Measurements from ENCODE around the gene HERC5.

Gene HERC5

DNA sequence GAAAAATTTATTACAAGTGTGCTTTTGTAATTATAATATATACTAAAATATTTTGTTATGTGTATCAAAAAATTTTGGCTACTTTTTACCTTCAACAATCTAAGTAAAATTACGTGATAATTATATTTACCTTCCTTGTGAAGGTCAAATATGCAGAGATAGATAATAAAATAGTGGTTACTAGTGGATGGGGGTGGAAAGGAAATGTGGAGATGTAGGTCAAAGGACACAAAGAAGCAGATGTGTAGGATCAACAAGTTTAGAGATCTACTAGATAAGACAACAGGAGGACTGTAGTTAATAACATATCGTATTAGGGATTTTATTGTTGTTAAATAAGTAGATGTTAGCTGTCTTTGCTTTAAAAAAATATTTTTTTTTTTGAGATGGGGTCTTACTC lies 21.3 kb downstream of the HERC5 start:
- H3K4me3 ChIP-seq (ENCODE audit: low read depth, low read length) = no peak overlapping the region
- H3K36me3 ChIP-seq (ENCODE audit: control insufficient read depth, insufficient read depth, low read length) = 0 out of 2 replicates have a peak, but pooled peaks cover 5% of the 10 kb centered on the region
- H3K27ac ChIP-seq (ENCODE audit: low read depth, low read length) = no peak overlapping the region
- H3K9me3 ChIP-seq (ENCODE audit: control insufficient read depth, insufficient read depth, low read depth, low read length) = no peaks in the 10 kb centered on the region
- no peaks in the 10 kb centered on the region for H3K4me1 ChIP-seq (ENCODE audit: control insufficient read depth, insufficient read depth, low read length)
- no peaks in the 10 kb centered on the region for H3K27me3 ChIP-seq (ENCODE audit: control insufficient read depth, insufficient read depth, low read length)
- H3K9ac ChIP-seq (ENCODE audit: low read length) = no peak overlapping the region

DNA sequence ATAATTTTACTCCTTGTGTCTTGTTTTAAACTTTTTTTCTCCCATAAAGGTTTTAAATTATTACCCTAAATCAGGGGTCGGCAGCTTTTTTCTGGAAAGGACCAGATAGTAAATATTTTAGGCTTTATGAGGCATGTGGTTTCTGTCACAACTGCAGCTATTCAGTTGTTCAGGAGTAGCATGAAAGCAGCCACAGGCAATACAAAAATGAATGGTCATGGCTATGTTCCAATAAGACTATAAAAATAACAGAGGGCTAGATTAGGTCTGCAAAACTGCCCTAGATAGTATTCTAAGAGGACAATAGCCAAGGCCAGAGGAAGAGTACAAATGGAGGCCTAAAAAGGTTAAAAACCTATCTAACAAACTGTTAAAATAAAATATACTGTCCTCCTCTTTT lies 24.6 kb downstream of the HERC5 start:
- Histone ChIP-seq H3K27ac (ENCODE audit: low read depth, low read length) (no peak overlapping the region), H3K9me3 (ENCODE audit: control insufficient read depth, insufficient read depth, low read depth, low read length) (no peaks in the 10 kb centered on the region), H3K27me3 (ENCODE audit: control insufficient read depth, insufficient read depth, low read length) (no peaks in the 10 kb centered on the region), H3K4me1 (ENCODE audit: control insufficient read depth, insufficient read depth, low read length) (no peaks in the 10 kb centered on the region), H3K4me3 (ENCODE audit: low read depth, low read length) (no peak overlapping the region), H3K36me3 (ENCODE audit: control insufficient read depth, insufficient read depth, low read length) (no peaks in the 10 kb centered on the region), H3K9ac (ENCODE audit: low read length) (no peak overlapping the region)

DNA sequence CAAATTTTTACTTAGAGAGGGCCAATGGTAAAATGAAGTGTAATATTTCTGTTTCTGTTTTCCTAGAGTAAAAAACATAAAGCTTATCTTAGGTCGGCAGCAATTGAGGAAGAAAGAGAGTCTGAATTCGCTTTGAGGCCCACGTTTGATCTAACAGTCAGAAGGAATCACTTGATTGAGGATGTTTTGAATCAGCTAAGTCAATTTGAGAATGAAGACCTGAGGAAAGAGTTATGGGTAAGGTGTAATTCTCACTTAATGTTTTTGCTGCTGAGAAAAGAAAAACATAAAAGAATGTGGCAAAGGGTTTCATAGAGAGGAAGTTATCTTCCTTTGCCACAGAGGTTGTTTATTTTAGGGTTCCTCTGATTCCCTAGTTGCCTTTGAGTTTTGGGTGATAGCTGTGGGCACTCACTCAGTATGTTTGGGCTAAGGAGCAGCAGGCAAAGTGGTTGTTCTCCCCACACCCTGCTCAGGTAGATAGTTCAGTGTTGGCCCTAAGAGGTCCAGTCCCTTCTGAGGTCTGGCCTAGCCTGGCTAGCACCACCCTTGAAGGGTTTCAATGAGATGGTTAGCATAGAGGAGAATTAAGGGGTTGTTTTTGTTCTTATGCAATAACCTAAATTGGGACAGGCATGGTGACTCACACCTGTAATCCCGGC lies 32.3 kb downstream of the HERC5 start:
- Histone ChIP-seq H3K4me1 (ENCODE audit: control insufficient read depth, insufficient read depth, low read length) (no peaks in the 10 kb centered on the region), H3K27me3 (ENCODE audit: control insufficient read depth, insufficient read depth, low read length) (no peaks in the 10 kb centered on the region), H3K4me3 (ENCODE audit: low read depth, low read length) (no peak overlapping the region), H3K9me3 (ENCODE audit: control insufficient read depth, insufficient read depth, low read depth, low read length) (no peaks in the 10 kb centered on the region), H3K27ac (ENCODE audit: low read depth, low read length) (no peak overlapping the region), H3K9ac (ENCODE audit: low read length) (no peak overlapping the region), H3K36me3 (ENCODE audit: control insufficient read depth, insufficient read depth, low read length) (peaks cover 14% of the 10 kb centered on the region)

DNA sequence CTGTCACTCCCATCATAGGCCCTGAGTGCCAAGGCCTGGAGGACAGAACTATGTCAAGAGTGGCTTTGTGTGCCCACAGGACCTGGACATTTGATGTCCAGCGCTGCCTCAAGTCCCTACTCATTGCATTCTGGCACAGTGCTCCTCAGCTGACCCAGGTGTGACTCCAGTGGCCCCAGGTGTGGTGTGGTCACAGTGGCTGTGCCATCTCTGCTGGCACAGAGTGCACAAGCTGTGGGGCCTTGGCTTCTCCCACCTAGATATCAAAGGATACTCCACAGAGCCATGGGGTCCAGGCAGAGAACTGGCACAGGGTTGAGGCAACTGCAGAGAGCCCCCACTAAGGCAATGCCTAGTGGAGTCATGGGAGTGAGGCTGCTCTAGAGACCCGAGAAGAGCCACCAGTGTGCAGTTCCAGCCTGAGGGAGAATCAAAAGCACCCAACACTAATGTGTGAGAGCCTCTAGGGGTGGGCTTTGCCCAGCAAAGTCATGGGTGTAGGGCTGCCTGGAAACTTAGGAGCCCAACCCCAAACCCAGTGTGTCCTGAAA lies 41.0 kb downstream of the HERC5 start:
- no peak overlapping the region for H3K27ac ChIP-seq (ENCODE audit: low read depth, low read length)
- H3K36me3 ChIP-seq (ENCODE audit: control insufficient read depth, insufficient read depth, low read length) = peaks cover 4% of the 10 kb centered on the region
- H3K27me3 ChIP-seq (ENCODE audit: control insufficient read depth, insufficient read depth, low read length) = no peaks in the 10 kb centered on the region
- H3K4me3 ChIP-seq (ENCODE audit: low read depth, low read length) = no peak overlapping the region
- H3K9me3 ChIP-seq (ENCODE audit: control insufficient read depth, insufficient read depth, low read depth, low read length) = no peaks in the 10 kb centered on the region
- no peaks in the 10 kb centered on the region for H3K4me1 ChIP-seq (ENCODE audit: control insufficient read depth, insufficient read depth, low read length)
- H3K9ac ChIP-seq (ENCODE audit: low read length) = no peak overlapping the region

DNA sequence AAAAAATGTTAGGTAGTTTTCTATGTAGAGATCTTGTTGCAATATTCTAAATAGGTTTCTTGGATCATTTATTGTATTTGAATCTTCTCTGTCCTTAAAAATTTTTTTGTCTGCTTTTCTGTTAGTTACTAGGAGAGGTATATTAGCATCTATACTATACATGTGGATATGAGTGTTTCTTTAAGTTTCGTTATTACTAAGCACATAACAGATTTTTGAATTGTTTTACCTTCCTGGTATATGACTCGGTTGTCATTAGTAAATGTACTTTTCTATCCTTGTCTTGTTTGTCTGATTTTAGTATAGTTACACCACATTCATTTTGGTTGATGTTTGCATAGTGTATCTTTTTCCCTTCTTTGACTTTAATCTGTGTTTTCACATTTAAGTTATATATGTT lies 46.4 kb downstream of the HERC5 start:
- Histone ChIP-seq H3K9ac (ENCODE audit: low read length) (no peak overlapping the region), H3K36me3 (ENCODE audit: control insufficient read depth, insufficient read depth, low read length) (peaks cover 4% of the 10 kb centered on the region; the same call in 1 of the 2 replicates), H3K4me3 (ENCODE audit: low read depth, low read length) (no peak overlapping the region)

DNA sequence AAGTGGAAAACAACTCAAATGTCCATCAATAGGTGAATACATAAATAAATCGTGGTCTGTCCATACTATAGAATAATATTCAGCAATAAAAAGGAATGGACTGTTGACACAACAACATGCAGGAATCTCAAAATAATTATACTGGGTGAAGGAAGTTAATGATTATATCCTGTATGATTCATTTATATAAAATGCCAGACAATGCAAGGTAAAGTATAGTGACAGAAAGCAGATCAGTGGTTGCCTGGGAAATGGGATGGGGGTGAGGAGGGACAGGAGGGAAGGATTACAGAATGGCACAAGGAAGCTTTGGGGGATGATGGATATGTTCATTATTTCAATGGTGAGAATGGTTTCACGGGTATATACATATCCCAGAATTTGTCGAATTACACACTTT lies 54.3 kb downstream of the HERC5 start:
- Histone ChIP-seq H3K9me3 (ENCODE audit: control insufficient read depth, insufficient read depth, low read depth, low read length) (no peaks in the 10 kb centered on the region), H3K4me1 (ENCODE audit: control insufficient read depth, insufficient read depth, low read length) (no peaks in the 10 kb centered on the region), H3K9ac (ENCODE audit: low read length) (no peak overlapping the region), H3K27ac (ENCODE audit: low read depth, low read length) (no peak overlapping the region), H3K36me3 (ENCODE audit: control insufficient read depth, insufficient read depth, low read length) (no peaks in the 10 kb centered on the region), H3K4me3 (ENCODE audit: low read depth, low read length) (no peak overlapping the region), H3K27me3 (ENCODE audit: control insufficient read depth, insufficient read depth, low read length) (no peaks in the 10 kb centered on the region)

More for the DNA sequence above, 46.4 kb downstream of the HERC5 start:
- H3K4me1 ChIP-seq (ENCODE audit: control insufficient read depth, insufficient read depth, low read length) = no peaks in the 10 kb centered on the region
- no peaks in the 10 kb centered on the region for H3K9me3 ChIP-seq (ENCODE audit: control insufficient read depth, insufficient read depth, low read depth, low read length)
- H3K27me3 ChIP-seq (ENCODE audit: control insufficient read depth, insufficient read depth, low read length) = no peaks in the 10 kb centered on the region
- H3K27ac ChIP-seq (ENCODE audit: low read depth, low read length) = no peak overlapping the region

DNA sequence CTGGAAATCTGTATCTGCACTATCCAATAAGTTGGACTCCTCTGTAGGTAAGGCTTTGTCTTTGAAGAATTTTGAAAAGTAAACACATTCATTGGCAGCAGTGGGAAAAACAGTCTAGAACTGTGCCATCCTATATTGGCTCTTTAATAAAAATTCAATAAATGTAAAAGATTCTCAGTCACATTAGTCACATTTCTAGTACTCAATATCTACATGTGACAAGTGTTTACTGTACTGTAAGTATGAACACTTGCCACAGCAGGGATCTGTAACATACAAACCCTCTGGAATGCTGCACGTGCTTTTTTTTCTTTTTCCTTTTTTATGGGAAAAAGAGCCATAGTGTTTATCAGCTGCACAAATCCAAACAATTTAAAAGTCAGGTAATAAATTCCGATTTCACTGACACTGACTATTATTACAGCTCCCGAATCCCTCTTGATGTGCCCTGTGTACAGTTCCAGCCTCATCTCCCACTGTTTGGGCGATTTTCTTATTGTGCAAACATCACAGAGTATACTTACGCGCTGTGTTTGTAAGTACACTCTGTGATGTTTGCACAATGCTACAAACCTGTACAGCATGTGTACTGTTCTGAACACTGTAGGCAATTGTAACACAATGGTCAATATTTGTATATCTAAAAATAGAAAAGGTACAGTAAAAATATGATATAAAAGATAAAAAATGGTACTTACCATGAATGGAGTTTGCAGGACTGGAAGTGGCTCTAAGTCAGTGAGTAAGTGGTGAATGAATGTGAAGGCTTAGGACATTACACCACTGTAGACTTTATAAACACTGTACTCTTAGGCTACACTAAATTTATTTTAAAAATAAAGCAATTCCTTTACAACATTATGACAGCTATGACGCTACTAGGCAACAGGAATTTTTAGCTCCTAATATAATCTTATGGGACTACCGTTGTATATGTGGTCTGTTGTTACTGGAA lies 57.9 kb downstream of the HERC5 start:
- Histone ChIP-seq H3K27ac (ENCODE audit: low read depth, low read length) (no peak overlapping the region), H3K27me3 (ENCODE audit: control insufficient read depth, insufficient read depth, low read length) (no peaks in the 10 kb centered on the region), H3K36me3 (ENCODE audit: control insufficient read depth, insufficient read depth, low read length) (no peaks in the 10 kb centered on the region), H3K9ac (ENCODE audit: low read length) (no peak overlapping the region), H3K9me3 (ENCODE audit: control insufficient read depth, insufficient read depth, low read depth, low read length) (no peaks in the 10 kb centered on the region), H3K4me1 (ENCODE audit: control insufficient read depth, insufficient read depth, low read length) (no peaks in the 10 kb centered on the region), H3K4me3 (ENCODE audit: low read depth, low read length) (no peak overlapping the region)

DNA sequence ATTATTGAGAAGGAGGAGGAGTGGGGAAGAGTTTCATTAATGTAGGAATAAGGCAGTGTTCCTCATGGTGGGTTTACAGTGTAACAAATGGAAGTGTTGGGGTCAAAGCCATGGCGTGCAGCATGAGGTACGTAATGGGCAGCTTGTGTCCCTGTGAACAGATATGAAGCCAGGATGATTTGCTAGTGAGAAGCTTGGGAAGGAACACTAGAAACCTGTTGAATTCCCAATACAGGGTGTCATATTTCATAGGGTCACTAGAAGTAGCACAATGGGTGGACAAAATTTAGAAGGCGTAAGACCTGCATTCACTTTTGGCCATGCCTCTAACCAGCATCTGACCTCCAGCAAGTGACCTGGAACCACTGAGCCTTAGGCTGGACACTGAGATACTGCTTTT lies 59.8 kb downstream of the HERC5 start:
- Histone ChIP-seq H3K9me3 (ENCODE audit: control insufficient read depth, insufficient read depth, low read depth, low read length) (no peaks in the 10 kb centered on the region), H3K4me1 (ENCODE audit: control insufficient read depth, insufficient read depth, low read length) (peaks cover 4% of the 10 kb centered on the region; the same call in 1 of the 2 replicates), H3K9ac (ENCODE audit: low read length) (no peak overlapping the region), H3K4me3 (ENCODE audit: low read depth, low read length) (no peak overlapping the region), H3K27me3 (ENCODE audit: control insufficient read depth, insufficient read depth, low read length) (no peaks in the 10 kb centered on the region), H3K36me3 (ENCODE audit: control insufficient read depth, insufficient read depth, low read length) (peaks cover 16% of the 10 kb centered on the region), H3K27ac (ENCODE audit: low read depth, low read length) (no peak overlapping the region)

DNA sequence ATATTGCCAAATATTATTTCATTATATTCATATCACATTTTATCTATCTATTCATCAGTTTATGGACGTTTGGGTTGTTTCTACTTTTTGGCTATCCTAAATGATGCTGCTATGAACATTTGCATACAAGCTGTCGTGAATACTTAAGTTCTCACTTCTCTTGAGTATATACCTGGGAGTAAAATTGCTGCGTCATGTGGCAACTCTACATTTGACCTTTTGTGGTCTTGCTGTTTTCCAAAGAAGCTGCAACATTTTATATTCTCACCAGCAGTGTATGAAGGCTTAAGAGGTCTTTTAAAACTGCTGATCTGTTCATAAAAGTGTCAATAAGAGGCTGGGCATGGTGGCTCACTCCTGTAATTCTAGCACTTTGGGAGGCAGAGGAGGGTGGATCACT lies 60.9 kb downstream of the HERC5 start:
- Histone ChIP-seq H3K9me3 (ENCODE audit: control insufficient read depth, insufficient read depth, low read depth, low read length) (no peaks in the 10 kb centered on the region), H3K27me3 (ENCODE audit: control insufficient read depth, insufficient read depth, low read length) (no peaks in the 10 kb centered on the region), H3K4me3 (ENCODE audit: low read depth, low read length) (no peak overlapping the region), H3K4me1 (ENCODE audit: control insufficient read depth, insufficient read depth, low read length) (peaks cover 11% of the 10 kb centered on the region; the same call in 1 of the 2 replicates), H3K36me3 (ENCODE audit: control insufficient read depth, insufficient read depth, low read length) (peaks cover 16% of the 10 kb centered on the region), H3K9ac (ENCODE audit: low read length) (no peak overlapping the region), H3K27ac (ENCODE audit: low read depth, low read length) (no peak overlapping the region)

DNA sequence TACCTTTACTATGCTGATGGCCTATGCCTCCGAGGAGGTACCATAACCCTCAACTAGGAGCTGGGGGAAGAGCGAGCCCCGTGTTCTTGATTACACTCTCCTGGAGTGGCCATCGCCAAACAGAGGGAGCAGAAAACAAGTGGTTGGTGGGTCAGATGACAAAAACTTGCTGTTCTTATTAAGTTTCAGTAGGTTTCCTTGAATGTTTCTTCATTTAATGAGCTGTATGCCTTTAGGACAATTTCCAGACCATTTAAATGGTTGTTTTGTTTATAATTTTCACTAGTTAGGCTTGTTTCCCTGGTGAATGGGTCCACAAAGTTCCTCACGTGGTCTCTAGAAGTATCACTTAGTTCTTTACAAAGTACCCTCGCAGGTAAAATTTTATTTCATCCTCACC lies 62.0 kb downstream of the HERC5 start:
- no peaks in the 10 kb centered on the region for H3K9me3 ChIP-seq (ENCODE audit: control insufficient read depth, insufficient read depth, low read depth, low read length)
- no peak overlapping the region for H3K9ac ChIP-seq (ENCODE audit: low read length)
- peaks cover 16% of the 10 kb centered on the region for H3K36me3 ChIP-seq (ENCODE audit: control insufficient read depth, insufficient read depth, low read length)

More for the DNA sequence above, 62.0 kb downstream of the HERC5 start:
- Histone ChIP-seq H3K4me3 (ENCODE audit: low read depth, low read length) (no peak overlapping the region), H3K27me3 (ENCODE audit: control insufficient read depth, insufficient read depth, low read length) (no peaks in the 10 kb centered on the region), H3K4me1 (ENCODE audit: control insufficient read depth, insufficient read depth, low read length) (peaks cover 13% of the 10 kb centered on the region; the same call in 1 of the 2 replicates), H3K27ac (ENCODE audit: low read depth, low read length) (no peak overlapping the region)
